Colonic mucosa (tissue), 4 donors: Measurements from ENCODE around the gene ALOXE3. TPM values are rescaled to one million over a fixed set of nuclear protein-coding genes. Genes with fewer than 3 reads are reported as not detected.

Experiments
- DNase-seq: peaks from one replicate; pipeline ENCODE4 v3.0.0-alpha.2; 2020
- H3K27ac ChIP-seq: fragments of 200-600 bp; one replicate; pipeline ENCODE4 v1.8.0; 2021
- H3K27me3 ChIP-seq: fragments of 200-600 bp; one replicate; pipeline ENCODE4 v1.8.0; 2021
- H3K36me3 ChIP-seq: fragments of 200-600 bp; one replicate; pipeline ENCODE4 v1.8.0; 2021
- H3K4me1 ChIP-seq: fragments of 200-600 bp; one replicate; pipeline ENCODE4 v1.8.0; 2021; ENCODE audit warnings: mild to moderate bottlenecking
- H3K4me3 ChIP-seq: fragments of 200-600 bp; one replicate; pipeline ENCODE4 v1.8.0; 2021
- H3K9ac ChIP-seq, 2 donors: one replicate each; pipeline ENCODE4 v1.7.0; 2013; ENCODE audit warnings: control low read depth in 2 of 2, low read depth in 2 of 2, low read length in 2 of 2
- H3K9me3 ChIP-seq: fragments of 200-600 bp; one replicate; pipeline ENCODE4 v1.8.0; 2021
- CTCF ChIP-seq: fragments of 200-600 bp; IDR thresholded peaks from one replicate; pipeline ENCODE4 v1.8.0; 2022; ENCODE audit warnings: antibody characterized with exemption, mild to moderate bottlenecking
- intact Hi-C: fragments of 100-400 bp; cut with DNase I; formaldehyde crosslinking; loops from one replicate; pipeline ENCODE4 v1.14.1; 2022
- total RNA-seq, 2 donors: library from RNA; stranded (reverse); fragmentation: NEBNext Ultra II Directional in 1 of 2; extraction: Animal tissue kit (Norgen Biotek cat#: 25700) in 1 of 2; gene quantifications; one replicate each; pipeline ENCODE4 v1.2.1, GENCODE V29; 2021
- donor health status: healthy.
- donor health status: DM: no; HTN: no; CAD: no.
- donor health status: DM: no; HTN: no; CAD: no.

The ALOXE3 gene
- total RNA-seq, 2 donors from 2014 or later: not detected

- DNase-seq: no peak
- Histone ChIP-seq H3K4me3 (no peak overlapping the region), H3K27ac (no peak overlapping the region), H3K4me1 (peaks cover 13% of the 10 kb centered on the region), H3K9me3 (no peaks in the 10 kb centered on the region), H3K36me3 (no peaks in the 10 kb centered on the region), H3K27me3 (peaks cover 18% of the 10 kb centered on the region), H3K9ac (no peak overlapping the region)
- TF ChIP-seq CTCF: no peak
- intact Hi-C loops: no loop called here
Observed at GRCh38 chr17:8075081-8075480, 43.2 kb downstream of the ALOXE3 start.

DNA sequence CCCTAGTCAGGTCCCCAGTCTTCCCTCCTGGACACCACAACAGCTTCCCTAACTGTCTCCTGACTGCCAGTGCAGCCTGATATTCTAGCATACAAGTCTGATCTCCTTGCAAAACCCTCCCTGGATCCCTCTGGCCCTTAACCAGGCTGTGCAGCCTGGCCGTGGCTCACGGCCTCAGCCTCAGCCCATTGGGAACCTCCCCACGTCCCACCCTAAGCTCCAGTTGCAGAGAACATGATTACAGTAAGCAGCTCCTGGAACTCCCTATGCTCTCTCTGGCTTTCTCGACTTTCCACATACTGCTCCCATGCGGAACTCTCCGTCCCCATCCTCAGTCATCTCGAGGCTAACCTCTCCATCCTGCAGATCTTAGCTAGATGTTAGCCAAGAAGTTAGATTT is 43.8 kb downstream of the ALOXE3 start:
- H3K4me3 ChIP-seq: no peak overlapping the region
- peaks cover 13% of the 10 kb centered on the region for H3K4me1 ChIP-seq
- no peak overlapping the region for H3K27ac ChIP-seq
- no peak for DNase-seq
- H3K9ac ChIP-seq: no peak overlapping the region
- H3K9me3 ChIP-seq: no peaks in the 10 kb centered on the region
- no peaks in the 10 kb centered on the region for H3K36me3 ChIP-seq
- no peak for TF ChIP-seq CTCF
- intact Hi-C loops: loop anchor here (5.0 kb wide), 1 partner anchor 43 kb away; the partner anchor contains the start of gene ALOXE3
- peaks cover 18% of the 10 kb centered on the region for H3K27me3 ChIP-seq

DNA sequence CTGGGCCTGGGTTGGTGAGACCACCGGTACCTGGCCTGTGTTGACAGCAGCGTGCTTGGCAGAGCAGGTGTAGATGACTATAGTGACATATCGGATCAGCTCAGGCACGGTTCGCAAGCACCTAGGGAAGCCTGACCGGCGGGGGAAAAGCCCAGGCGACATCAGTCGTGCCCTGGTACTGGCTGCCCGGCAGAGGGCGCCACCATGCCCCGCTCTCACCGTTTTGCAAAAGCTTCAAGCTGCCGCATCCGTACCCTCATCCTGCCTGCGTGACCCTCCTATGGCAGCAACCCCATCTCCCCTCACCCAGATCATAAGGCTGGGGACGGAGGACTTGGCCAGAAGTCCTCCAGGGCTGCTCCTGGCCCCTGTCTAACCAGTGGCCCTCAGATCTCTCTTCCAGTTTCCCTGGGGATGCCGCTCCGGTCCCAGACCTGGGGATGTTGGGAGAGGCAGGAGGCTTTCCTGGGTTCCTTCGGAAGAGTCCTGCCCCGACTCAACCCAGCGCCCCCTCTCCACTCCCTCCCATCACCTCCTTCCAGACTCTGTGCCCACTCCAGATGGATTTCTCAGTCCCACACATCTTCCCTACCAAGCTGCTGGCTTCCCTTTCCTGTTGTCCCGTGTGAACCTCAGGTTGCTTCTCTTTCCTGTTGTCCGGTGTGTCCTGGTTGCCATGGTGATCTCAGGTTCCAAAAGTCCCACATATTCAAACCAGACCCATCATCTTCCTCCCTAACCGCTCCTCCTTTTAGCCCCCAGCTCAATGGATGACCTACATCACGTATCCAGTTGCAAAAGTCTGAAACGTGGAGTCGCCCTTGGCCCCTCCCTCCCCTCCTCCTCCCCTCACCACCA is 44.5 kb downstream of the ALOXE3 start:
- DNase-seq: peak; percentile 78
- TF ChIP-seq CTCF: peak; percentile 92
- peaks cover 15% of the 10 kb centered on the region for H3K4me1 ChIP-seq
- H3K4me3 ChIP-seq: no peak overlapping the region
- no peaks in the 10 kb centered on the region for H3K36me3 ChIP-seq
- H3K27ac ChIP-seq: no peak overlapping the region
- intact Hi-C loops: loop anchor here (5.0 kb wide), 1 partner anchor 43 kb away; the partner anchor contains the start of gene ALOXE3
- peaks cover 18% of the 10 kb centered on the region for H3K27me3 ChIP-seq
- H3K9me3 ChIP-seq: no peaks in the 10 kb centered on the region
- no peak overlapping the region for H3K9ac ChIP-seq

DNA sequence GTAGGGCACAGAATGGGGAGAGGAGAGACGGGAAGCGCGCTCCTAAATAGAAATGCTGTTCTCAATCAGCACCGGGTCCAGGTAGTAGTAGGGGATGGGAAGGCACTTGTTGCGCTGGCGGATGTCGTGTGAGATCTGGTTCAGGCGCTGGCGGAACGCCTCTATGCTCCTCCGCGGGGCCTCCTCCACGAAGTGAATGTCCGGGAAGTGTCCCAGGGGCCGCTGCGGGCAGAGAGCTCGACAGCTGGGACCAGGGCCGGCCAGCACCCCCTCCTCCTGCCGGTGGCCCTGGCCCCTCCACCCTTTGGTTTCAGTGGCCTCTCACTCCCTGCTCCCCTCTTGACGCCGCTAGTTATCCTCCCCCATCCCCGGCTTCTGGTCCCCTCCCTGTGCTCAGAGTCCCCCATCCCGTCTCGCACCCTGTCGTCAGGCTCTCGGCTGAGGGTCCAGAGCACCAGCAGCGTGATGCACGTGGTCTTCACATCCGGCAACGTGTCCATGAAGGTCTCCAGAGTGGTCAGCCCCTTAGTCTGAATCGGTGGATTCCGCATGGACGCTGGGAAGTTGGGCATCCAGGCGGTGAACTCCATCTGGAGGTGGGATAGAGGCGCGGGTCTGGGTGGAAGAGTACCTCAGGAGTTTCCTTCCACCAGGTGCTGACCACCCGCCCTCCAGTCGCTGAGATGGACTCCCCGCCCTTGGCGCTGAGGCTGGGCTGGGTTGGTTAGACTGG is 45.4 kb downstream of the ALOXE3 start:
- H3K9ac ChIP-seq: peak overlapping the region in 1 of 2 donors; percentile 52
- peaks cover 18% of the 10 kb centered on the region for H3K27me3 ChIP-seq
- TF ChIP-seq CTCF: no peak
- no peaks in the 10 kb centered on the region for H3K36me3 ChIP-seq
- H3K9me3 ChIP-seq: no peaks in the 10 kb centered on the region
- H3K4me3 ChIP-seq: no peak overlapping the region
- DNase-seq: no peak
- intact Hi-C loops: loop anchor here (5.0 kb wide), 1 partner anchor 44 kb away; the partner anchor contains the start of gene ALOXE3
- peaks cover 20% of the 10 kb centered on the region for H3K4me1 ChIP-seq
- H3K27ac ChIP-seq: no peak overlapping the region

GRCh38 chr17:8072341-8072728 is 46.0 kb downstream of the ALOXE3 start:
- no peak overlapping the region for H3K4me3 ChIP-seq
- H3K27me3 ChIP-seq: peaks cover 18% of the 10 kb centered on the region
- no peak for DNase-seq
- H3K9ac ChIP-seq: no peak overlapping the region
- no peaks in the 10 kb centered on the region for H3K9me3 ChIP-seq
- H3K4me1 ChIP-seq: peaks cover 20% of the 10 kb centered on the region
- H3K36me3 ChIP-seq: no peaks in the 10 kb centered on the region
- no peak overlapping the region for H3K27ac ChIP-seq
- intact Hi-C loops: loop anchor here (5.0 kb wide), 1 partner anchor 45 kb away; the partner anchor contains the start of gene ALOXE3
- TF ChIP-seq CTCF: no peak
